Putamen (tissue), 1 donor: ENCODE measurements around the gene ARPC1B.
"Not testable (repeated sequence)": the region's sequence is repeated elsewhere in the genome, so short reads cannot be mapped to it uniquely, and the experiment has no call there.

ENCODE experiments used
- DNase-seq: peaks from one replicate; pipeline ENCODE4 v3.0.0-alpha.2; 2016; ENCODE audit warnings: low spot score

Gene ARPC1B

GRCh38 chr7:99409806-99410205 is 35.3 kb downstream of the ARPC1B start:
- DNase-seq, result no peak

DNA sequence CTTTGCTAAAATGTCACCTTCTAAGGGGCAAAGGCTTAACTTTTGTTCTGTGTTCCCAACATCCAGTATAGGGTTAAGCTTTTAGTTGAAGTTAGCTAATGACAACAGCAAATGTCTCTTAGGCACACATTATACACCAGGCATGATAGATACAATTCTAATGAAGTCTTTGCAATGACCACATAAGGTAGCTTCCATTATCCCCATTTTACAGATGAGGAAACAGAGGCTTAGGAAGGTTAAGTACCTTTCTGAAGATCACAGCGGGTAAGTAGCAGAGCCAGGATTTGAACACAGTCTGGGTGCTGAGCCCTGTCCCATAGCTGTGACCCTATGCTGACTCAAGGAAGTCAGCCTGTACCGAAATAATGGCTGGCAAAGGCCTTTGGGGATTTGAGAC is 36.1 kb downstream of the ARPC1B start:
- no peak for DNase-seq

DNA sequence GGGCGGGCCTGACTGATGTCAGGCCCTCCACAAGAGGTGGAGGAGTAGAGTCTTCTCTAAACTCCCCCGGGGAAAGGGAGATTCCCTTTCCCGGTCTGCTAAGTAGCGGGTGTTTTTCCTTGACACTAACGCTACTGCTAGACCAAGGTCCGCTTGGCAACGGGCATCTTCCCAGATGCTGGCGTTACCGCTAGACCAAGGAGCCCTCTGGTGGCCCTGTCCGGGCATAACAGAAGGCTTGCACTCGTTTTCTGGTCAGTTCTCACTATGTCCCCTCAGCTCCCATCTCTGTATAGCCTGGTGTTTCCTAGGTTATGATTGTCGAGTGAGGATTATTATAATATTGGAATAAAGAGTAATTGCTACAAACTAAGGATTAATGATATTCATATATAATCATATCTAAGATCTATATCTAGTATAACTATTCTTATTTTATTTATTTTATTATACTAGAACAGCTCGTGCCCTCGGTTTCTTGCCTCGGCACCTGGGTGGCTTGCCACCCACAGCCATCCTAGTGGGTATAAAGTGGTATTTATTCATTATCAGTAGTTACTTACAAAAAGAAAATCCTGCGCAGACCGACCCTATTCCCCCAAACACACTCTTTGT is 41.1 kb downstream of the ARPC1B start:
- not testable (repeated sequence) for DNase-seq

DNA sequence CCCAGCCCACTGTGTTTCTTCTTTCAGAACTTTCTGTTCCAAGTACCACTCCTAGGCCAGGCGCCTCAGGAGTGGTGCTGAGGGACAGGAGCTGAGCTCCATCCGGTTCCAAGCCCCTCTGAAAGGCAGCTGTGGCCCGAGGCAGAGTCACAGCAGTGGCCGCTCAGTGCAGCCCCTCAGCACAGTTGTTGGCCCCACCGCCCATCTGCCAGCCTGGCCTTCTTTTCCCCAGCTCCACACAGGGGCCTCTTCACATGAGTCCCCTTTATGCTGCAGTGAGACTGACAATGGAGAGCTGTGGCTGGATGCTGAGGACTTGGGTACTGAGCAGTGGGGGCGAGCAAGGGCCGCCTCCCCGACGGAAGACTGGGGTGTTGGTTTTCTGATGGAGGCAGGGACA is 43.7 kb downstream of the ARPC1B start:
- no peak for DNase-seq

DNA sequence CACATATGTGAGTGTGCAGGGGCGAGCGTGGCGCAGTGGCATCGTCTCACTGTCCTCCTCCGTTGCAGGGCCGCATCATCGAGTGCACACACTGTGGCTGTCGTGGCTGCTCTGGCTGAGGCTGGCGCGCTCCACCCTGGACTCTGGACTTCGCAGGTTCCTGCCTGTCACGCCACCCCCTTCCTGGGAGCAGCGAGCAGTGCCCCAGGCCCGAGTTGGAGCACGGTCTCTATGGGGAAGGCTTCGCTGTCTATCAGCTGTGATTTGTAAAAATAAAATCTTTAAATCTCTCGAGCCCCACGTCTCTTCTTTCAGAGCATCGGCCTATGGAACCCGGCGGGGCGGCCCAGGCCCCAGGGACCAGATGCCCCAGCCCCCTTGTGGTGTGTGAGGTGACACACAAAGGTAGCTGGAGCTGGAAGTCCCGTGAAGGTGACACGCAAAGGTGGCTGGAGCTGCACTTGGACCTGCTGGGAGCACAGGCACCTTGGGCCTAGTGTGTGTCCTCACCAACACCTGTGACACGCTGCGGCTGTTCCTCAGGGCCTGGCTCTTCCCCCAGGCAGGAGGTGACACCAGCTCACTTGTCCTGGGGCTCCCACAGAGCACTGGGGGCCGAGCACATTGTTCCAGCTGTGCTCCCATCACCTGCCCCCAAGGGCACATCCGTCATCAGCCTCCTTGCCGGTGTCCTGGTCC is 44.9 kb downstream of the ARPC1B start:
- no peak for DNase-seq

GRCh38 chr7:99420213-99420612 is 45.7 kb downstream of the ARPC1B start:
- DNase-seq, result no peak

GRCh38 chr7:99420986-99421385 is 46.5 kb downstream of the ARPC1B start:
- no peak for DNase-seq

DNA sequence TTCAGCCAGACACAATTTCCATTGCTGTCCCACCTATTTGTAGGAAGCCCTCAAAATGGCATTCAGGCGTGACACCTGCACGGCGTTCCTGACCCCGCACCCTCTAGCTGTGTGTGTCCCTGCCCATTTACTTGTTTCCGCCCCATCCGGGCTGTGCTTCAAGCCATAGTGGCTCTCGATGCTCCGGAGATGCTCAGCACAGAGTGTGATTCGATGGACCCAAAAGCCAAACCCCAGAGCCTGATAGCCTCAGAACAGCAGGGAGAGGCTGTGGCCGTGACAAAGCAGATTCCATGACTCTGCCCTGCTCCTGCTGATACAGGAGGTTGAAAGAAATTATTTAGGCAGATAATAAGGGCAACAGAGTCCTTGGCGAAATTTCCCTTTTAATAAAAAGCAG is 47.7 kb downstream of the ARPC1B start:
- no peak for DNase-seq

GRCh38 chr7:99422625-99423024 is 48.1 kb downstream of the ARPC1B start:
- DNase-seq, result no peak

DNA sequence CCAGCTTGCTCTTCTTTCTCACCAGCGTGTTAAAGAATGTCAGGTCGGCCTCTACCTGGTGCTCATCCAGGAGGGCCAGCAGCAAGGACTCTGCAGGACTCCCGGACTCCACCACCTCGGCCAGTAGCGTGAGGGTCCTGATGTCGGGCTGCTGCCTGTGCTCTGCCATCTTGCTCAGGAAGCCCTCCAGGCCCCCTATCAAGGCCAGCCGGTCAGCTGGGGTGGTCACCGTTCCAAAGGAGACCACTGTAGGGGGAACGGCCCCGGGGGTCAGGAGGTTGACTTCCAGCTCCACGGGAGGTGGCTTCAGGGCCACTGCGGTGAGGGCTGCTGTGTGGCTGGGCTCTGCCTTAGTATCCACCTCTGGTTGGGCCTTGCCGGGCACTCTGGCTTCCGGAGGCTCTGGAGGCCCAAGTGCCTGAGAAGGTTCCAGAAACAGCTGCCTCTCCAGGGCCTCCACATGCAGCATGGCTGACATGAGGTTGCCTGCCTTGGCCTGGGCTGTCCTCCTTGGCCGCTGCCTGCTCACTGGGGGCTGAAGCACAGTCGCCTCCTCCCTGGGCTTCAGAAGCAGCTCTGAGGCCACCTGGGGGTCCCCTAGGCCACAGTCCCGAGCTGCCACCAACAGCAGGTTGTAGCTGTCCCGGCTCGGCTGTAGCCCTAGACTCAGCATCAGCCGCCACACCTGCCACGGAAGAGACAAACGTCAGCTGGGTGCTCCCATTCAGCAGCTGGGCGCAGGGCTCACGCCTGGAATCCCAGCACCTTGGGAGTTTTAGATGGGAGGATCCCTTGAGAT is 50.6 kb downstream of the ARPC1B start:
- DNase-seq, result no peak

DNA sequence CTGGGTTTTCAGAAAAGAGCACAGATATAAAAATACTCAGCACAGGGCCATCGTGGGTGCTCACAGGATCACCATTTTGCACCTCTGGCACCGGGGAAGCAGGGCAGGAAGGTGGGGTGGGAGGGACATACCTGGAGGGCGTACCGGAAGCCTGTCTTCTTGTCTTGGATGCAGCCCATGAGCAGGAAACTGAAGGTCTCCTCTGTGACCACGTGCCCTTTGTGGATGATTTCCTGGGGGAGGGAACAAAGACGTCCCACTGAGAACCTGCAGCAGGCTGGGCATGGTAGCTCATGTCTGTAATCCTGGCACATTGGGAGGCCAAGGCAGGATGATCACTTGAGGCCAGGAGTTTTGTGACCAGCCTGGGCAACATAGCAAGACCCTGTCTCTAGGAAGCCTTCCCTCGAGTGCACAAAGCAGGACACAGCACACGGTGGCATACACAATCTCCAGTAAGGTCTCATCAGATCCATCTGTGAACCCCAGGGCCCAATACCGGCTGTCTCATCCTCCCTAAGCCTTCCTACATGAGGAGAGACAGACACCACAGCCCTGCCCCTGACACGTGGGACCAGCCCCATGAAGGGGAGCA is 54.5 kb downstream of the ARPC1B start:
- DNase-seq, result no peak

GRCh38 chr7:99429756-99430155 is 55.2 kb downstream of the ARPC1B start:
- DNase-seq, result no peak

DNA sequence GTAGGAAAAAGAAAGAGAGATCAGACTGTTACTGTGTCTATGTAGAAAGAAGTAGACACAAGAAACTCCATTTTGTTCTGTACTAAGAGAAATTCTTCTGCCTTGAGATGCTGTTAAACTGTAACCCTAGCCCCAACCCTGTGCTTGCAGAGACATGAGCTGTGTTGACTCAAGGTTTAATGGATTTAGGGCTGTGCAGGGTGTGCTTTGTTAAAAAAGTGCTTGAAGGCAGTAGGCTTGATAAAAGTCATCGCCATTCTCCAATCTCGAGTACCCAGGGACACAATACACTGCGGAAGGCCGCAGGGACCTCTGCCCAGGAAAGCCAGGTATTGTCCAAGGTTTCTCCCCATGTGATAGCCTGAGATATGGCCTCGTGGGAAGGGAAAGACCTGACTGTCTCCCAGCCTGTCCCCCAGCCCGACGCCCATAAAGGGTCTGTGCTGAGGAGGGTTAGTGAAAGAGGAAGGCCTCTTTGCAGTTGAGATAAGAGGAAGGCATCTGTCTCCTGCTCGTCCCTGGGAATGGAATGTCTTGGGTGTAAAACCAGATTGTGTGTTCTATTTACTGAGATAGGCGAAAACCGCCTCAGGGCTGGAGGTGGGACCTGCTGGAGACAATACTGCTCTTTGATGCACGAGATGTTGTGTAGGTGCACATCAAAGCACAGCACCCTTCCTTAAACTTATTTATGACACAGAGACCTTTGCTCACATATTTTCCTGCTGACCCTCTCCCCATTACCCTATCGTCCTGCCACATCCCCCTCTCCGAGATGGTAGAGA is 57.4 kb downstream of the ARPC1B start:
- not testable (repeated sequence) for DNase-seq

- no peak for DNase-seq
These were observed 58.6 kb downstream of the ARPC1B start for GRCh38 chr7:99433158-99433557.

- no peak for DNase-seq
These were observed 63.5 kb downstream of the ARPC1B start for GRCh38 chr7:99437946-99438572.

DNA sequence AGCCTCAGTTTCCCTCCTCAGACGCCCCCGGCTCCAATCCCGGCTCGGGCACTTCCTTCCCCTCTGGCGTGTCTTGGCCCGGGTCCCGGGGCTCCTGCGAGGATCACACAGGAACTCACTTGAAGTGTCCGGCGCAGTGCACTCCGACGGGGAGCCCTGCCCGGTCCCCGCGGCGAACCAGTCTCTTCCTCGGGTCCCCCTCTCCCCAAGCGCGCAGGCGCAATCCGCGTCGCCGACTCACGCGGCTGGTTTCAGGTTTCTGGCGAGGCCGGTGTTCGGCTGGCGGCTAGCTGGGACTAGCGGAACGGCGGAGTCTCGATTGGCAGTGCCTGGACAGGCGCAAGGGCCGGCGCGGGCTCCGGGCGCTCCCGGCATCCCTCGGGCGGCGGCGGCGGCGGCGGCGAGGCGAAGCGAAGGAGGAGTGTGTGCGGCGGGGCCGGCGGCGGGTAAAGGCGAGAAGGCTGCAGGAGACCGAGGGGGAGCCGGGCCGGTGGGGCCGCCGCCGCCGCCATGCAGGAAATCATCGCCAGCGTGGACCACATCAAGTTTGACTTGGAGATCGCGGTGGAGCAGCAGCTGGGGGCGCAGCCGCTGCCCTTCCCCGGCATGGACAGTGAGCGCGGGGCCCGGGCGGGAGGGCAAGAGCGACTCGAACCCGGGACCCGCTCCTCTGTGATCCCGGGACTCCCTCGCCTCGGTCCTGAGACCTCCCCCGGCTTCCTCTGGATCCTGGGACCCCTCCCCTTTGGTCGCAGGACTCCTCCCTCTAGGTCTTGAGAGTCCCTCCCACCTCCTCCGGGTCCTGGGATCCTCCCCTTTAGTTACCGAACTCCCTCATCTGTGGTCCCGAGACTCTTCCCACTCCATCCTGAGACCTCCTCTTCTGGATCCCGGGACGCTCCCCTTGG is 64.3 kb downstream of the ARPC1B start, which contains the start of the genes CPSF4 and PTCD1:
TSS of gene CPSF4 (plus strand) at position 371 of the 908 bp plus-strand sequence. CDS start at position 511, 140 bp downstream.
TSS of gene PTCD1 (minus strand) at position 226 of the 908 bp plus-strand sequence. CDS start 3,556 bp downstream, outside the sequence.
- DNase-seq, result peak; percentile 92

DNA sequence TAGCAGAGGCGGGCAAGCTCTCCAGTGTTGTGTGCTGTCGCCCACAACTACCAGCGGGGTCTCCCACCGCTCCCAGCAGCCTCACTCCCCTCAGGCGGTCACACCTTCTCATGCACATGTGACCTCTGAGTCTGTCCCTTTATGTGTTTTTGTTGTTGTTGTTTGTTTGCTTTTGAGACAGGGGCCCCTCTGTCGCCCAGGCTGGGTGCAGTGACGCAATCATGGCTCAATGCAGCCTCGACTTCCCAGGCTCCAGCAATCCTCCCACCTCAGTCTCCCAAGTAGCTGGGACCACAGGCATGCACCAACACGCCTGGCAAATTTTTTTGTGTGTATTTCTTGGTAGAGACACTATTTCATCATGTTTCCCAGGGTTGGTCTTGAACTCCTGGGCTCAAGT is 65.7 kb downstream of the ARPC1B start:
- no peak for DNase-seq
